ENCODE results near the gene ZNF827. TPM values are rescaled to one million over a fixed set of nuclear protein-coding genes. Genes with fewer than 3 reads are reported as not detected.
A peak's percentile ranks its signal among the peaks of the same experiment; 100 is the strongest.

ZNF827 gene
- total RNA-seq, 1 experiment from 2014 or later: 5.5 TPM

DNA sequence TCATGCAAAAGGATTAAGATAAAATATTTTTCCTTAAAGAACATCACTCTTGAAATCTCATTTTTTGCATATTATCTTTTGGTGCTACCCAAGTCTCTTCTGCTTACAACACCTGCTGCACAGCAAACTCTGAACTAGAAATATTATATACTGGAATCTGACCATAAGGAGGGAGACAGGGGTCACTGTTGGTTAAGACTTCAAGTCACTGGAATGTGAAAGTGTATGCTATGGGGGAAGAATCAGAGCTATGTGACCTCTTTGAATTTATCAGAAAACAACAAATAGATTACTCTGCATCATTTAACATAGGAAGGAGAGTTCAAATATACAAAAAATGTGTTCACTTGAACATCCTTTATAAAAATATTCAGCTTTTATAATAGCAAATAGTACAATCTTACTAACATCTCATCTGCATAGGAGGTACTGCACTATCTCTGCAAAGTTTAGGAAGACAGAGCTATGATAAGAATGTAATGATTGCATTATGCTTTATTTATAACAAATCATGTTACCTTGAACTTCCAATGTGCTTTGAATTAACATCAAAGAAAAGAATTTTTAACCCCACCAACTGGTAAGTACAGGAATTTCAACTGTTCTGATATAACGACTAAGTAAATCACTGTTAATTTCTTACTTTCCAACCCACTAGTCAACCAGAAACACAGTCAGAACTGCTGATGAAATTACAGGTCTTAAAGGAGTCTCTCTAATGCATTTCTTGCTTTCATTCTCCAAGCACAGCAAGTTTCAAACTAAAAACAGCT, 69.8 kb downstream of the ZNF827 start:
- DNase-seq (ENCODE audit: extremely low read depth, low read depth): no peak

DNA sequence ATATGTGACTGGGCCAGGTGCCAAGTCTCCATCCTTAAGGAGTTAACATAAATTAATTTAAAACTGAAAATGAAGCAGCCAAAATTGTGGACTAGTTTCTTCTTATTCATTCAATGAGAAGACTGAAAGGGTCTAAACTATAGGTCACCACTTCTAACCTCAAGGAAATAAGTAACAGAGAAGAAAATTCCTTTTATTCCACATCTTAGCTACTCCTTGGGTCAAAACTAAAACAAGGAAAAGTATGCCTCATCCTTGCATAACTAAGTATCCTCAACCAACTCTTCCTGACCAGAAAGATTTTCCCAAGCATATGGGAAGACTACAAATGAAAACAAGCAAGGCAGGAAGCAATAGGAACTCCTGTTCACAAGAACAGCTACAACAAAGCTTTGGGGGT, 71.2 kb downstream of the ZNF827 start:
- no peak for DNase-seq (ENCODE audit: extremely low read depth, low read depth)

DNA sequence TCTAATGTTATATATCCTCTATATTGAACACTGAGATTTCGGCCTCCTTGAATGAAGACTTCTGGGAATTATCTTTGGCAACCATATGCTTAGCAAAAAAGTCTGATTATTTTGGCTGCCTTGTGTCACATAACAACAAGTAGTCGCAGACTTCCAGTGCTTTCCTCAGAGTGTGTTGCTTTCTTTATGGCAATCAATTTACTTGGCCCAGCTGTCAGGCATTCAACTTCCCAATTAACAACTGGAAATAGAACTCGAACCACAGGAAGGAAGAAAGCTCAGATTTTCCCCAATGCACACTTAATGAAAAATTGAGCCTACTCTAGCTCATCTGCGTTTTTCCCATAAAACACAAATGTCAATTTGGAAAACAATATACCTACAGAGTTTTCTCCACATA, 71.6 kb downstream of the ZNF827 start:
- DNase-seq (ENCODE audit: extremely low read depth, low read depth): no peak

GRCh38 chr4:145865274-145865941, 73.2 kb downstream of the ZNF827 start:
- no peak for DNase-seq (ENCODE audit: extremely low read depth, low read depth)

- DNase-seq (ENCODE audit: extremely low read depth, low read depth): no peak
Measured at GRCh38 chr4:145863191-145863590, 75.4 kb downstream of the ZNF827 start.

DNA sequence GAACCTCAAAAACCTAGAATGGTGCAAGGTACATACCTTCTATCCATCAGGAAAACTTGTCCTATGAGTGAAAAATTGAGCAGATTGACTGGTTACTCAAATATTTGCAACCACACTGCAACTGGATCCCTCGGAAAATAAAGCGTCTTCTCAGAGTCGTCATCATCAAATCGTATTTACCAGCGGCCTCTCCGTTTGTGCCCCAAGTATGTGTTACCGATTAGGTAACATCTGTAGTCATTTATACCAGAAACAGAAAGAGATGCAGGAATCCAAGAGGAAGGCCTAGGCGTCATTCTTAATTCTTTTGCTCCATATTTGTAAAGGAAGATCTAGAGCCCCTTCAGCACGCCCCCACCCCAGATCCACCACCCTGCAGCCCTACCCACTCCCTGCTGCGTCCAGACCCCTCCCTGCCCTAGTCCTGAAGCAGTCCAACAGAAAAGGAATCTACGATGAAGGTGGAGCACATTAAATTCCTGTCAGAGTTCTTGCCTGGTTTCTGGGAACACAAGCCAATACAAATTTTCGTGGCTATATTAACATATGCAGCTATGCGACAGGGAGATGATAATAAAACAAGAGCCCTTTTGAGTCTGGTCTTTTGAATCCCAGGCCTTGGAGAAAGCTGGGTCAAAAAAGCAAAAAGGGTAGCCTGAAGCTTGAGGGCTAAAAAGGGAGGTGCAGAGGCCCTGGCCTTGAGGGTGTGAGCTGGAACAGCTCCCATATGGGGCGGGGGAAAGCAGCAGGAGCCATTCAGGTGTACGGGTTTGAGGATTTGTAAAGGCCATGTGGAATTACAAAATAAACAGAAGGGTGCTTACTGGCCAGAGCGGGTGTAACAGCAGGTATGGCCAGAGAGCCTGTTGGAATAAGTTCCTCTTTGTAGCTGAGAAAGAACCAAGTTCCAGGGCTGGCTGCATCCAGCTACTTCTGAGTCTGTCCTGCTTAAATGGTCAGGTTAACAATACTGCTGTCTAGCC, 77.0 kb downstream of the ZNF827 start:
- no peak for DNase-seq (ENCODE audit: extremely low read depth, low read depth)

DNA sequence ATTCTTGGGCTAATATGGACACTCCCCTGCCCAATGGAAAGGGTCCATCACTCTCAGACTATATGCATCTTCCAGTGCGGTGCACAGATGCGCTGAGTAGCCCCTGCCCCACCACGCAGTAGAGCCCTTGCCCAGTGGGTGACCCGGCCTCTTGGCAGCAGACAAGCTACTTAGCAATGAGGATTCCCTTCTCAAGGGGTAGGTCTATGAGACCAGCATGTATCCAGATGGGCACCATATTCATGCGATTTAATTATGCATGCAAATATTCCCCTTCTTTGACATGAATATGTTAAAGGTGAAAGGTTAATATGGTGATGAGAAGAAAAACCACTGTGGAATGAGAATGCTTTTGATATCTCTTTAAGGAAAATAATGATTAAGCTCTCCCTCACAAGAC, 77.7 kb downstream of the ZNF827 start:
- DNase-seq (ENCODE audit: extremely low read depth, low read depth): no peak

- DNase-seq (ENCODE audit: extremely low read depth, low read depth): no peak
Measured at GRCh38 chr4:145860446-145860845, 78.2 kb downstream of the ZNF827 start.

GRCh38 chr4:145859926-145860325, 78.7 kb downstream of the ZNF827 start:
- no peak for DNase-seq (ENCODE audit: extremely low read depth, low read depth)

DNA sequence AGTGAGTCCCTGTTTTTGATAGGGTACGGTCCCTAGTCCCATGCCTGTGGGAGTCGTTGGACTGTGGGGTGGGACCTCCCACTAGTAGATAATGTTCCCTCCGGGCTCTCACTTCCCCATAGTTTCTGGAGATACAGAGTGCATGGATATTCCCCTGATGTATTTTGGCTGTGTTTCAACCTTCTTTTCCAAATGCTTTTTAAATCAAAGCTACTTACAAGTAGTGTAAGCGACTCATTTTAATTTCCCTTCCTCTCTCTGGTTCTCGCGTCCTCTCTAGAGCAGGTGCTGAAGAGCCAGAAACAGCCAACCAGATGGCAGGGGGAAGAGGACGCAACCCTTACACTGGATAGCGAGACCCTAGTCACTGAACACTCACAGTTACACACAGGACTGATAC, 79.2 kb downstream of the ZNF827 start:
- no peak for DNase-seq (ENCODE audit: extremely low read depth, low read depth)

DNA sequence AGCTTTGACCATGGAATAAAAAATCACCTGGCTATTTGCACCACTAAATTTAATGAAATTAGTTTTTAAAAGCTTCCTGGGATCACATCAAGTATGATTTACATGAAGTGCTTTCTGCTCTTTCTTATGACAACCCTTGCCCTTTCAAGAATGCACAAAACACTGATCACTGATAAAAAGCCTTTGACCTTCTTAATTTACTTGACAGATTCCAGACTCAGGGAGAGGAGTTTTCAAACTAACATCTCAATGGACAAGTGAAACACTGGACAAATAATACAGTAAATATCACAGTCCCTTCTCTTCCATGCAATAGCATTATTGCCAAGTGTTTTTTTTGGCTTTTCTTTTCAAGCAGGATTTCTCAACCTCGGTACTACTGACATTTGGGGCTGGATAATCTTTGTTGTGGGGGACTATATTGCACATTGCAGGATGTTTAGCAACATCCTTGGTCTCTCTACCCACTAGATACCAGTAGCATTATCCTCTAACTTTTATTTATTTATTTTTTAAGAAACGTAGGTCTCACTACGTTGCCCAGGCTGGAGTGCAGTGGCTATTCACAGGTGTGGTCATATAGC, 86.3 kb downstream of the ZNF827 start:
- DNase-seq (ENCODE audit: extremely low read depth, low read depth): peak; percentile 19

DNA sequence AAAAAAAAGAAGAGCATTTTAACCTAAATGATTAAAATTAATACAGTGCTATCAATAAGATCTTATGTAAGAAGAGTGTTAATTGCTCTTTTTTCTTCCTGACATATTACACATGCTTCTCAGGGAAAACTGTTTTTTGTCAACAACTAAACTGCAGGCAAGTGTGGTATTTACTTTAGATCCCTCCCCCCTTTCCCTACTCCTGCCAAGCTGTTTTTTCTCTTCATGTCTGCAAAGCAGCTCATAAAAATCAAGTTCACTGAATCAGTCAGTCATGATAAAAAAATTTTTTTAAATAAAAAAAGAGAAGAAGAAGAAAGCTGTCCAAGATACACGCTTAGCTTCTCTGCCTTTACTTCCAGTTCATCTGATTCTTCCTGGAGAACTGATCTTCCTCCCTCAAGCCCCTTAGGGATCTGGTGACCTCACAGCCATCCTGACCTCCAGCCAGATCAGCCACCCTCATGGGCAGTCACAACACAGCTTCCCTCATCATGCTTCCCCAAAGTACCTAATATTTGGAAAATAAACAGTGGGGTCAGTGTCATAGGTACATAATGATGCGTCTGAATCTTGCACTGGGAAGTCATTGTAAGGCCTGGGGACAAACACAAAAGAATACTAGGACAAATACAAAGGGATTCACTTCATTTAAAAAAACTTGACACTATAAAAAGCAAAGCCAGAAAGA, 87.0 kb downstream of the ZNF827 start:
- DNase-seq (ENCODE audit: extremely low read depth, low read depth): no peak

- DNase-seq (ENCODE audit: extremely low read depth, low read depth): no peak
Measured at GRCh38 chr4:145847764-145848163, 90.9 kb downstream of the ZNF827 start.

DNA sequence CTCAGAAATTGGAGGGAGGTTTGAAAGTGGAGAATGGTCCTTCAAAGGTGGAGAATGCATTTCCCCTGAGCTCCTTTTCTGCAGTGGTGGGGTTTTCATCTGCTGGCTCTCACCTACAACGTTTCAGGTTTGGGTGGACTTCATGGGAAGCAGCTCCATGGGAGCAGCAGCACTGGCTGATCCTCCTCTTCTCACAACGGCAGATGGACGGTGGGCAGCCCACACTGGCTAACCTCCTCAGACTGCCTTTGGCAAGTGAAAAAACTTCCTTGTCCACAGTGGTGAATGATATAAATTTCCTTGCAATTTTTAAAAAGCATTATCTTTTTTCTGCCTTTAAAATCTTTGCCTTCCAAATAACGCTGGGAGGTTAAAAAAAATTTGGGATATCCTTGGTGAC, 93.5 kb downstream of the ZNF827 start:
- DNase-seq (ENCODE audit: extremely low read depth, low read depth): no peak

- no peak for DNase-seq (ENCODE audit: extremely low read depth, low read depth)
Measured at GRCh38 chr4:145843639-145844038, 95.0 kb downstream of the ZNF827 start.

- no peak for DNase-seq (ENCODE audit: extremely low read depth, low read depth)
Measured at GRCh38 chr4:145843148-145843547, 95.5 kb downstream of the ZNF827 start.

- no peak for DNase-seq (ENCODE audit: extremely low read depth, low read depth)
Measured at GRCh38 chr4:145842224-145842887, 96.3 kb downstream of the ZNF827 start.

- no peak for DNase-seq (ENCODE audit: extremely low read depth, low read depth)
Measured at GRCh38 chr4:145840801-145841200, 97.8 kb downstream of the ZNF827 start.

- DNase-seq (ENCODE audit: extremely low read depth, low read depth): peak; percentile 26
Measured at GRCh38 chr4:145840162-145840768, 98.4 kb downstream of the ZNF827 start.
